Middle frontal gyrus (tissue), 1 donor: ENCODE measurements around the gene UGGT2.
"Not testable (repeated sequence)": the region's sequence is repeated elsewhere in the genome, so short reads cannot be mapped to it uniquely, and the experiment has no call there.

Experiments
- DNase-seq: peaks from one replicate; pipeline ENCODE4 v3.0.0-alpha.2; 2015; ENCODE audit warnings: low spot score; ENCODE audit errors: extremely low spot score

Gene UGGT2

DNA sequence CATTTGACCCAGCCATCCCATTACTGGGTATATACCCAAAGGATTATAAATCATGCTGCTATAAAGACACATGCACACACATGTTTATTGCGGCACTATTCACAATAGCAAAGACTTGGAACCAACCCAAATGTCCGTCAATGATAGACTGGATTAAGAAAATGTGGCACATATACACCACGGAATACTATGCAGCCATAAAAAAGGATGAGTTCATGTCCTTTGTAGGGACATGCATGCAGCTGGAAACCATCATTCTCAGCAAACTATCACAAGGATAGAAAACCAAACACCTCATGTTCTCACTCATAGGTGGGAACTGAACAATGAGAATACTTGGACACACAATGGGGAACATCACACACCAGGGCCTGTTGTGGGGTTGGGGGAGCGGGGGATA is 2.2 kb downstream of the UGGT2 start:
- DNase-seq = not testable (repeated sequence)

DNA sequence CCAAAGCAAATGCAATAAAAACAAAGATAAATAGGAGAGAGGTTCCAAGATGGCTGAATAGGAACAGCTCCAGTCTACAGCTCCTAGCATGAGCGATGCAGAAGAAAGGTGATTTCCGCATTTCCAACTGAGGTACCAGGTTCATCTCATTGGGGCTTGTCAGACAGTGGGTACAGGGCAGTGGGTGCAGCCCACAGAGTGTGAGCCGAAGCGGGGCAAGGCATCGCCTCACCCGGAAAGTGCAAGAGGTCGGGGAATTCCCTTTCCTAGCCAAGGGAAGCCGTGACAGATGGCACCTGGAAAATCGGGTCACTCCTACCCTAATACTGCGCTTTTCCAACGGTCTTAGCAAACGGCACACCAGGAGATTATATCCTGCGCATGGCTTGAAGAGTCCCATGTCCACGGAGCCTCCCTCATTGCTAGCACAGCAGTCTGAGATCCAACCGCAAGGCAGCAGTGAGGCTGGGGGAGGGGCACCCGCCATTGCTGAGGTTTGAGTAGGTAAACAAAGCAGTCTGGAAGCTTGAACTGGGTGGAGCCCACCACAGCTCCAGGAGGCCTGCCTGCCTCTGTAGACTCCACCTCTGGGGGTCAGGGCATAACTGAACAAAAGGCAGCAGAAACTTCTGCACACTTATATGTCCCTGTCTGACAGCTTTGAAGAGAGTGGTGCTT is 6.6 kb downstream of the UGGT2 start:
- not testable (repeated sequence) for DNase-seq

DNA sequence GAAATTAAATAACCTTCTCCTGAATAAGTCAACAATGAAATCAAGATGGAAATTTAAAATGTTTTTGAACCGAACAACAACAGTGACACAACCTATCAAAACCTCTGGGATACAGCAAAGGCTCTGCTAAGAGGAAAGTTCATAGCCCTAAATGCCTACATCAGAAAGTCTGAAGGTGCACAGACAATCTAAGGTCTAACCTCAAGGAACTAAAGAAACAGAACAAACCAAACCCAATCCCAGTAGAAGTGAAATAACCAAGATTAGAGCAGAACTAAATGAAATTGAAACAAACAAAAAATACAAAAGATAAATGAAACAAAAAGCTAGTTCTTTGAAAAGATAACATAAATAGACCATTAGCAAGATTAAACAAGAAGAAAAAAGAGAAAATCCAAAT is 9.0 kb downstream of the UGGT2 start:
- no peak for DNase-seq

- DNase-seq = no peak
Measured at GRCh38 chr13:96041326-96042110, 11.7 kb downstream of the UGGT2 start.

DNA sequence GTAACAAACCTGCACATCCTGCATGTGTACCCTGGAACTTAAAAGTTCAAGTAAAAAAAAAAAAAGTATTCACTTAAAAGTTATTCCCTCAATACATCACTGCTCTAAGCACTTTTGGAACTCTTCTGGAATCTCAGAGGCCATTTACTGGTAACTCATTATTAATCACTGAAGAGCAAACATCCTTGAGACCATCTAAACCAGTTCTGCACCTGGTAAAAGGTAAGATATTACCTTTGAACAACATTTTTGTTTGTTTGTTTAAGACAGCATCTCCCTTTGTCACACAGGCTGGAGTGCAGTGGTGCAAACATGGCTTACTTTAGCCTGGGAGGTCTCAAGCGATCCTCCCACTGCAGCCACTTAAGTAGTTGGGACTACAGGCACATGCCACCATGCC is 16.7 kb downstream of the UGGT2 start:
- no peak for DNase-seq

- DNase-seq = no peak
Measured at GRCh38 chr13:96034662-96035061, 18.5 kb downstream of the UGGT2 start.

DNA sequence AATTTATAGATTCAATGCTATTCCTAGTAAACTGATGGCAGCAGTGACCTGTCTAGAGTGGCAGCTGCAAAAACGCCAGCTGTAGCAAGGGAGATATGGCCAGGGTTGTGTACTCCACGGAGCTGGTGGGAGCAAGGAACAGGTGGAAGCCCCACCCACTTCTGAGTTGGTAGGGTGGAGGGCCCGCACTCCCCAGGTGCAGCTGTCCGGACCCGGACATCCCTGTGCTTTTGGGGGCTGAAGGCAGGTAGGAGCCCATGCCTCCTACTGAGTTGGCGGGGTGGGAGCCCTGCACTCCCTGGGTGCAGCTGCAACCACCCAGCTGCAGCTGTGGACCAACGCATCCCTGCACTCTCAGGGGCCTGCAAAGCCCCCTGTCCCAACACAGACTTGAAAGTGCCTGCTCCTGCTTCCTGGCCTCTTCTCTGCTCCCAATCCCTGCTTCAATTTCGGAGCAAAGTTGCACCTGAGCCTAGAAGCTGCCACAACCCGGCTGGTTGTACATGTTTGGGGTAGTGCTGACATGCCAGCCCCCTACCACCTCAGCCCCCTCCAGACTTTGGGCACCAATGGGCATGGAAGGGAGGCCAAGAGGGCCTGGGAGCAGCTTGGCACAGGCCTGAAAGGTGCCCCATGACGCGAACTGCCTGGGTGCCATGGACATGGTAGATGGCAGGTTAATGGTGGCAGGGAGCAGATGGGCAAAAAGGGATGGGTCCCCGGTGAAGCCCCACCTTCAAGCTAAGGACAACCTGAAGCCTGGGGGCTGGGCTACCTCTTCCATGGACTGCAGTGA is 19.8 kb downstream of the UGGT2 start:
- no peak for DNase-seq

DNA sequence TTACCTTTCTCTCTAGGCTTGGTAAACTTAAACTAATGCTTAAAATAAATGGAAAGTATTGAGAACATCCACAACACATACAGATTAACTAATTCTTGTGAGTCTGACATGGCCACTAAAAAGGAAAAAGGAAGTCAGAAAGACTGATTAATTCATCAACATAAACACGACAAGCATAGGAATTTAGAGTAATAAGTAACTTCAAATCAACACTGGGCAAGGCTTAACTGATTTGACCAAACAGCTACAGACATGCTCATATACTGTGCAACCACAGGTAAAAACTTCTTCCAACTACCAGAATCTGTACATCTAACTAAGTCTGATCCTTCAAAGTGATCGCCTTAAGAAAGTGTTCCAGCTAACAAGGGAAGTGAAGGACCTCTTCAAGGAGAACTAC is 20.5 kb downstream of the UGGT2 start:
- no peak for DNase-seq

- DNase-seq = no peak
Measured at GRCh38 chr13:96029002-96029401, 24.2 kb downstream of the UGGT2 start.

DNA sequence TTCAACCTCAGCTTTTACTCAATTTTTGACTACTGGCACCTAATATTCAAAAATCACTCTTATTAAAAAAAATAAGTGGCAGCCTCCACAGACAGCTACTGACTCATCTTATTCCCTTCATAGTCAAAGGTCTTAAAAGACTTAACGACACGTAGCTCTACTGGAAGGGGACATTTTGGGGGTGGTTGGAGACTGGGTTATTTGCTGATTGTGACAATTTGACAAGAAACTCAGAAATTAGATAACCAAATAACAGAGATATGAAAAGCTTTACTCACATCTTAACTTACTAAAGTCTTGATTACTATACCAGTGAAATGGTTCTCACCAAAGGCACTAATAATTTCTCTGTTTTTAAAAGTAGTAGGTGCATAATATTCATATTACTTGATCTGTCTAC is 25.7 kb downstream of the UGGT2 start:
- DNase-seq = no peak

- DNase-seq = no peak
Measured at GRCh38 chr13:96025283-96025682, 27.9 kb downstream of the UGGT2 start.

DNA sequence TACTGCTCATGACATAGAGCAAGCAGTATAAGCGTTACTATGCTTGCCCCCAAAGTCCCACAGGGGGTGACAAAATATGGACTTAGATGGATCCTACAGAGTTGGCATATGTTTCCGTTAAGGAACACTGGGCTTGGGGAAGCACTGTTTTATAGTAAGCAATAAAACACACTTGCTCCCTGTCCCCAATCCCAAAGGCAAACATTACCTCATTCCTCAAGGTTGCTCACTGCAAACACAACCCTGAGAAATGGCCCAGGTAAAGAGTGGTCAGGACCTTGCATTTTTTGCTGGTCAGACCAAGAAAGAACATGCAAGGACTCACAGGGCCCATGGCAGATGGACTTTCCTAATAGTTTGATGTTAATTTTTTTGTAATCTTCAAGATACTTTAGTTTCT is 32.3 kb downstream of the UGGT2 start:
- no peak for DNase-seq

DNA sequence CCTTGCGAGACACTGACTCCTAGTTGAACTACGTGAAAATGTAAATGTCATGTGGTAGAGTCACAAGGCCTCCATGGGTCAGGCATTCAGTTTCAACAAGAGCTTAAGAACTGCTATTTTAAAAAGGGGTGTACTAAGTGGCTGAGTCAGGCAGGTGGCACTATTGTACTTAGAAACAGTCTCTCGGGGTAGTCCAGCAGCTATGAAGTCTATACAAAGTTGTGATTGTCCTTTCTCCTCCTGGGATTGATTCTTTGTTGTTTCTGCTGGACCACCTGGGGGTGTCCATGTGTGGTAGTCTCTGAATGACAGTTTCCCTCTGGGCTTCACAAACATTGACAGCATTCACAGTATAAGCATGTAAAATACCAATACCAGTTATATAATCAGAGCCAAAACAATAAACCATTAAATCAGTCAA is 33.0 kb downstream of the UGGT2 start:
- DNase-seq = peak; percentile 54

- no peak for DNase-seq
Measured at GRCh38 chr13:96018135-96018534, 35.1 kb downstream of the UGGT2 start.

DNA sequence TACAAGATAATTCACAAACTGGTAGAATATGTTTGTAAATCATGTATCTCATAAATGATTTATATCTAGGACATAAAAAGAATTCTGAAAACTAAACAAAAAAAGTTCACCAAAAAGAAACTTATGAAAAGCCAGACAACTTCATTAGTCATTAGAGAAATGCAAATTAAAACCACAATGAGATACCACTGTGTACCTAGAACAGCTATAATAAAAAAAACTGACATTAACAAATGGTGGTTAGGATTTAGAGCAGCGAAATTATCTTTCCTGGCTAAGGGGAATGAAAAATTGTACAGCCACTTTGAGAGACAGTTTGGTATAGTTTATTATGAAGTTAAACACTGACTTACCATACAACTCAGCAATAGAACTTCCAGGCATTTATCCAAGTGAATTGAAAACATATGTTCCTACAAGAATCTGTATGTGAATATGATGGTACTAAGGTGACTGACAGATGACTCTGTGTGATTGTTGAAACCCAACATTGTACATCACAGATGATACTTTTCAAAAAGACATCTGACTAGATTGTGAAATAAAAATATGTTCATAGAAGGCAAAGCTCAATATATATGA is 41.8 kb downstream of the UGGT2 start:
- DNase-seq = no peak

DNA sequence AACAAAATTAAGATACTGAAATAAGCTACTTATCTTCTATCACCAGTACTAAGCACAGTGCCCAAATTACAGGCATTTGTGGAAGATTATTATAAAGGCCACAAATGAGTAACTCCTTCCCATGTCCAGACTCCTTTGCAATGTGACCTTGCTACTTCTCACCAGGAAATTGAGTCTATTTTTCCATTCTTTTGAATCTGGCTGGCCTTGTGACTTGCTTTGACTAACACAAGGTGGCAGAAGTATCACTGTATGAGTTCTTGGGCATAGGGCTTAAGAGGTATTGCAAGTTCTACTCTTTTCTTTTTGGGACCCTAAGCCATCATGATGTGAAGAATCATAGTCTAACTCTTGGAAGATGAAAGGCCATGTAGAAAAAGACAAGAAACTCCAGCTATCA is 49.9 kb downstream of the UGGT2 start:
- no peak for DNase-seq

GRCh38 chr13:96002322-96003131 is 50.7 kb downstream of the UGGT2 start:
- no peak for DNase-seq

DNA sequence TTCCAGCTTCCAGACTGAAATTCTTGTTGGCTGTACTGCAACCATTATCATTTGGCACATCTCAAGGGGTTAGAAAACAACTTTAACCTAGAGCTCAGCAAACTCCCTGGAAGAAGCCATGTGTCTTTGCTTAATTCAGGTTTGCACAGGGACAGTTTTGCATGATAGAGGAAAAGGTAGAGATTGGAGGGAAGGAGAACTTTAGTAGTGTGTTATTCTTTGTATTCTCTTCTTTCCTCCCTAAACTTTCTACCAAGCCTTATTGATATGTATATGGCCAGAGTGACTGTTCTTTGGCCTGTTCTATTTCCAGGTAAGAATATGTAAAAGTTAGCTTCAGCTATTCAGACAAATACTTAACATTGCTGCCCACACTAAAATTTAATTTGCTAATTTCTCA is 53.1 kb downstream of the UGGT2 start:
- no peak for DNase-seq

DNA sequence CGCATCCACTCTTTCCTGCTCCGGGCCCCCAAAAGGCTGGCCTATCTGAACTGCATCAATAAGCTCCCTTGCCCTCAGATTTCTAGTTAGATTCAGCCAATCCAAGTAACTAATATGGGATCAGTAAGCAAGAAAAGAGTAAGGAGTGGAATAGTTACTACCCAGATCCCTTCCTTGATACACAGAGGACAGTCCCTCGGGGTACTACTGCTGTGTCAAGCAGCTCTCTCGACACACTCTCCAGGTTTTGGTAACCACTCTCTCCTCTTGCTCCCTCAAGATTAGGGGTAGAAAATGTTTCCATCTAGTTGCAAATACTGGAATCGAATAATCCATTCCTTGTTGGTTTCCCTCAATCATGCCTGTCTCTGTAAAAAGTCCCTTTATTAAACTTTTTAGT is 65.4 kb downstream of the UGGT2 start:
- DNase-seq = no peak

- no peak for DNase-seq
Measured at GRCh38 chr13:95982144-95982543, 71.1 kb downstream of the UGGT2 start.

DNA sequence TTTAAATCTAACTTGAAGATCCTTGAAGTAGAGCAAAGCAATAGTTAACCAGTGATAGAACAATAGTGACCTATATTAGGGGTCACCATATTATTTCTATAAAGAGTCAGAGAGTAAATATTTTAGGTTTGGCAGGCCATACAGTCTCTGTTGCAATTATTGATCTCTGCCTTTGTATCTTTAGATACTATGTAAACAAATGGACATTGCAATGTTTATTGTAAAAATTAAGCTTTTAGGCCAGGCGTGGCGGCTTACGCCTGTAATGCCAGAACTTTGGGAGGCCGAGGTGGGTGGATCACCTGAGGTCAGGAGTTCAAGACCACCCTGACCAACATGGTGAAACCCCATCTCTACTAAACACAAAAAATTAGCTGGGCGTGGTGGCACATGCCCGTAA is 80.5 kb downstream of the UGGT2 start:
- not testable (repeated sequence) for DNase-seq
